Frontal cortex (tissue), 4 donors: ENCODE results near the gene DNAH7. TPM values are rescaled to one million over a fixed set of nuclear protein-coding genes. Genes with fewer than 3 reads are reported as not detected.
A peak's percentile ranks its signal among the peaks of the same experiment; 100 is the strongest.

Source experiments
- DNase-seq, 2 donors: peaks; one replicate each; pipeline ENCODE4 v3.0.0; 2012; ENCODE audit warnings: low spot score in 2 of 2
- FAIRE-seq: peaks from 2 replicates; lab custom pipeline; 2012; peaks lifted over from hg19 to GRCh38; lab: Jason Lieb, UNC
- total RNA-seq: library from RNA; depleted of rRNA; stranded (reverse); fragments of >200 nt; gene quantifications from one replicate; pipeline ENCODE4 v1.2.3, GENCODE V29; 2014
- donor health status: control.
- donor health status: control.
- donor health status: control.

Gene DNAH7
- total RNA-seq, 1 donor from 2014 or later: 11.4 TPM

- DNase-seq (peak in 1 of 2 donors; percentile 20), FAIRE-seq (no peak)
These were observed 170.0 kb downstream of the DNAH7 start for GRCh38 chr2:195898505-195899191.

- FAIRE-seq: no peak
- no peak for DNase-seq
These were observed 177.6 kb downstream of the DNAH7 start for GRCh38 chr2:195891081-195891480.

- FAIRE-seq (no peak), DNase-seq (no peak)
These were observed 189.5 kb downstream of the DNAH7 start for GRCh38 chr2:195879153-195879552.

- DNase-seq: no peak
- no peak for FAIRE-seq
These were observed 197.3 kb downstream of the DNAH7 start for GRCh38 chr2:195871326-195871725.

- FAIRE-seq (no peak), DNase-seq (no peak)
These were observed 204.3 kb downstream of the DNAH7 start for GRCh38 chr2:195864316-195864715.

- no peak for FAIRE-seq
These were observed 205.1 kb downstream of the DNAH7 start for GRCh38 chr2:195863564-195863963.

GRCh38 chr2:195863121-195863520 lies 205.5 kb downstream of the DNAH7 start:
- FAIRE-seq: no peak

More at GRCh38 chr2:195863564-195863963, 205.1 kb downstream of the DNAH7 start:
- DNase-seq: no peak

GRCh38 chr2:195861821-195862220 lies 206.8 kb downstream of the DNAH7 start:
- DNase-seq (no peak), FAIRE-seq (no peak)

More at GRCh38 chr2:195863121-195863520, 205.5 kb downstream of the DNAH7 start:
- no peak for DNase-seq

- FAIRE-seq (no peak), DNase-seq (no peak)
These were observed 209.1 kb downstream of the DNAH7 start for GRCh38 chr2:195859513-195859912.

GRCh38 chr2:195857132-195857531 lies 211.5 kb downstream of the DNAH7 start:
- FAIRE-seq (no peak), DNase-seq (no peak)

- no peak for FAIRE-seq
These were observed 217.9 kb downstream of the DNAH7 start for GRCh38 chr2:195850764-195851163.

GRCh38 chr2:195848119-195848899 lies 220.3 kb downstream of the DNAH7 start:
- FAIRE-seq: no peak
- DNase-seq: no peak

More at GRCh38 chr2:195850764-195851163, 217.9 kb downstream of the DNAH7 start:
- no peak for DNase-seq

- DNase-seq: no peak
- no peak for FAIRE-seq
These were observed 225.7 kb downstream of the DNAH7 start for GRCh38 chr2:195842932-195843331.

- FAIRE-seq (no peak), DNase-seq (no peak)
These were observed 230.6 kb downstream of the DNAH7 start for GRCh38 chr2:195838002-195838401.

GRCh38 chr2:195836002-195836401 lies 232.6 kb downstream of the DNAH7 start:
- DNase-seq (no peak), FAIRE-seq (no peak)

GRCh38 chr2:195834836-195835235 lies 233.8 kb downstream of the DNAH7 start:
- FAIRE-seq (no peak), DNase-seq (no peak)

GRCh38 chr2:195830968-195831950 lies 237.4 kb downstream of the DNAH7 start:
- DNase-seq: no peak

GRCh38 chr2:195824478-195824877 lies 244.2 kb downstream of the DNAH7 start:
- FAIRE-seq: no peak

More at GRCh38 chr2:195830968-195831950, 237.4 kb downstream of the DNAH7 start:
- no peak for FAIRE-seq

GRCh38 chr2:195823206-195823605 lies 245.4 kb downstream of the DNAH7 start:
- DNase-seq (no peak), FAIRE-seq (no peak)

More at GRCh38 chr2:195824478-195824877, 244.2 kb downstream of the DNAH7 start:
- no peak for DNase-seq

GRCh38 chr2:195821566-195821932 lies 247.1 kb downstream of the DNAH7 start:
- no peak for DNase-seq
- no peak for FAIRE-seq
